NCI-H510A (cell line): ENCODE data around the gene MRPL17.

Source experiments
- DNase-seq: peaks from one replicate; lab custom pipeline; 2025; lab: John Stamatoyannopoulos, UW

The MRPL17 gene

DNA sequence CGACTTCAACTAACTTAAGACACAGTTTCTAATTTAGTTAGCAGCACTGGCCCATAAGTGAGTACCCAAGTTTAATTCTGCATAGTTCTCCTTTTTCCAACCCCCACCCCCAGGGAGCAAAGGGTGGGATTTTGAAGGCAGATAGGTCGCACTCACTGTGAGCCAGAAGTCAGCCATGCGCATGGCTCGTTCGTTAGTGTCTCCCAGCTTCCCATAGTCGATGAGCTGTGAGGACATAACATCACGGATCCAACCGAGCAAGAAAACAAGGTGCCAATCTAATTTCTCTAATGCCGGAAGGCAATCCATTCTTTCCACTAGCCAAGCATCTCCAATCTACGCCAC is 577 bp downstream of the MRPL17 start:
- no peak for DNase-seq

DNA sequence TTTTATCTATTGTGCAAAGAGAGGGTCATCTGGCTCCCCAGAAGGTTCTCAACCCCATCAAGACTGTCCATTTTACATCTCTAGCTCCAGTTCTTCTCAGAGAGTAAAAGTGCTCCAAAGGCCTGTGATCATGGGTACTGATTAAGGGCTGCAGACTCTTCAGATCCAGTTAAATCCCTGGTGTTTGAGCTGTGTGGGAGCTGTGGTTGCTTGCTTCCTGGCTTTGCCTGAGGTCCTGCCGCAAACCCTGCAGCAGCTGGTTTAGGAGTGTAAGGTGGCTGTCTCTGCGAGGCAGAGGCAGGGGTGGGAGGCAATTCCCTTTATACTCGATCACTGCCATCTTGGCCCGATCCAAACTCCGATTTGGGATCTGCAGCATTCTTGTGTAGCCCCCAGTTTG is 1.2 kb downstream of the MRPL17 start:
- DNase-seq = no peak

DNA sequence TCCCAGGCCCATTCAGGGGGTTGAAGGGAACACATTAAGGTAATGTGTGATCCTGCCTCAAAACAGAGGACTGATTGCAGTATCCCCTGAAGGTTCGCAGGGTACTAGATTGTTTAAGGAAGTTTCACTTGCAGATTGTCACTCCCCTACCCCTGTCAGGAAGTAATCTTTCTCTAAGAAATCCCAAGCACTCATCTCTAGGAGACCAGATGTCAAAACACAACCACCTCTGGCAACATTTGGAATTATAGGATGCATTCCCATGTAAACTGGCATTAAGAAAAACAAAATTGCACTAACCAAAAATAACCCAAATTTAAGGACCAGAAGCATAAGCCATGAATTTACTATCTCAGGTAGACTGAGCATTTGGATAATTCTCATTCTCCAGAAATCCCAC is 1.6 kb downstream of the MRPL17 start:
- no peak for DNase-seq

DNA sequence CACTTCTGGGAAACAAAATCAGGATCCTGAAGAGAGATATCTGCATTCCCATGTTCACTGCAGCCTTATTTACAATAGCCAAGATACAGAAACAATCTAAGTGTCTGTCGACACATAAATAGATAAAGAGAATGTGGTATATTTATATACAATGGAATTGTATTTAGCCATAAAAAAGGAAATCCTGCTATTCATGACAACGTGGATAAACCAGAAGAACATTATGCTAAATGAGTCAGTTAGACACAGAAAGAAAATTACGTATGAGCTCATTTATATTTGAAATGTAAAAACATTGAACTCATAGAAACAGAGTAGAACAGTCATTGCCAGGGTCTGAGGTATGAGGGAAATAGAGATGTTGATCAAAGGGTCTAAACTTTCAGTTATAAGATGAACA is 6.1 kb downstream of the MRPL17 start:
- no peak for DNase-seq

- DNase-seq = no peak
Measured at GRCh38 chr11:6674862-6675261, 8.3 kb downstream of the MRPL17 start.

GRCh38 chr11:6674219-6674597 is 8.9 kb downstream of the MRPL17 start:
- DNase-seq = no peak

- DNase-seq = no peak
Measured at GRCh38 chr11:6673523-6674218, 9.5 kb downstream of the MRPL17 start.

DNA sequence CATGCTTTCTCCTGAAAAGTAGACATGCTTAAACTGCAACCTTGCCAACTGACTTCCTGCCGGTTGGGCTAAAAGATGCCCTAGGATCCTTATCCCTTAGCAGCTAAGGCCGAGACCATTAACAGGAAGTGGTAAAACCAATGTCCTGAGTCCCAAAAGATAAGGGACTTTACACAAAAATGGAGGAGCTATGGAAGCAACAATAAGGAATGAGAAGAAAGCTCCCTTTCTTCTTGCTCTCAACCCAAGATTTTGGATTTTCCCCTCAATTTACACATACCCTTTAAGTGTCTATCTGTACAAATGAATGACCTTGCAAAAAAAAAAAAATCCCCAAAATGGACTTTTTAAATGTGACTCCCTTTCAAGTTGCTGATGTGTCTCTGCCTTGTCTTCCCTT is 11.1 kb downstream of the MRPL17 start:
- DNase-seq = no peak

DNA sequence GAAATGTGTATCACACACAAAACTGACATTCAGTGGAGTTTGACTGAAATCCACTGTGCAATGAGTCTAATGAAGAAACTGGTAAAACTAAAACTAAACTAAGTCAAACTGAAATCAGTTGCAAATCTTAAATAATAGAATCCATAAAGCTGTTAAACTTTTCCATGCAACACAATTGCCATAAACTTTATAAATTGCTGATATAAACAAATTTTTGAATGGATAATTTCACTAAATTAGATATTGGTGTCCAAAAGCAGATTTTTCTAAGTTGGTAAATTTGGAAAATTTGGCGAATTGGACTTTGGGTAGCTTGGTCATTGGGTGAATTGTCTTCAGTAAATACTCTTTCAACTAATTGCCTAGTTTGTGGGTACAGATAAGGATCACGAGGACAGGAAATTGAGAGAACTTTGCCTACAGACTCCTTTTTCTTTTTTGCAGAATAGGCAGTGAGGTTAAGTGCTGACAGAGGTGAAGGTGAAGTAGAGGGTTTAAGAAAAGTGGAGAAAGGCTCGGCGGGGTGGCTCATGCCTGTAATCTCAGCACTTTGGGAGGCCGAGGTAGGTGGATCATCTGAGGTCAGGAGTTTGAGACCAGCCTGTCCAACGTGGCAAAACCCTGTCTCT is 12.8 kb downstream of the MRPL17 start:
- DNase-seq = no peak

DNA sequence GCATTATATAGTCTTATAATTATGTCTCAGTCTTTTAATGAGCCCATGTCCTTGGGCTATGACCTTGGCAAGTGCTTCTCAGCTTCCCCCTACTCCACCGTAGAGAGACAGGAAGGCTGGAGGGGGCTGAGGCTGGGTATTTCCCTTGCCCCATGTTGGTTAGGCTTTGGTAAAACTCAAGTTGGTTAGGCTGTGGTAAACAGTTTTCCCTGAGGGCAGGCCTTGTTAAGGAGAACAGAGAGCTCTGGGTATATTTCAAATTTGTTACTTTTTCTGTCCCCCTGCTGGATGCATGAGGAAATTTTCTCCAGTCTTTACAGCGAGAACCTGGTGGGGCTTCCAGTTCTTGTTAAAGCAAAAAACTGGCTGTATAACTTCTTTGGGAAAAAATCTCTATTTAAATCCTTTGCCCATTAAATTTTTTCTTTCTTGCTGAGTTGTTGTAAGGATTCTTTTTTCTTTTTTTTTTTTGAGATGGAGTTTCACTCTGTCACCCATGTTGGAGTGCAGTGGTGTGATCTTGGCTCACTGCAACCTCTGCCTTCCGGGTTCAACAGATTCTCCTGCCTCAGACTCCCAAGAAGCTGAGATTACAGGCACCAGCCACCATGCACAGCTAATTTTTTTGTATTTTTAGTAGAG is 15.3 kb downstream of the MRPL17 start:
- DNase-seq = no peak

GRCh38 chr11:6666302-6667183 is 16.6 kb downstream of the MRPL17 start:
- DNase-seq = no peak

- no peak for DNase-seq
Measured at GRCh38 chr11:6664551-6664950, 18.6 kb downstream of the MRPL17 start.

DNA sequence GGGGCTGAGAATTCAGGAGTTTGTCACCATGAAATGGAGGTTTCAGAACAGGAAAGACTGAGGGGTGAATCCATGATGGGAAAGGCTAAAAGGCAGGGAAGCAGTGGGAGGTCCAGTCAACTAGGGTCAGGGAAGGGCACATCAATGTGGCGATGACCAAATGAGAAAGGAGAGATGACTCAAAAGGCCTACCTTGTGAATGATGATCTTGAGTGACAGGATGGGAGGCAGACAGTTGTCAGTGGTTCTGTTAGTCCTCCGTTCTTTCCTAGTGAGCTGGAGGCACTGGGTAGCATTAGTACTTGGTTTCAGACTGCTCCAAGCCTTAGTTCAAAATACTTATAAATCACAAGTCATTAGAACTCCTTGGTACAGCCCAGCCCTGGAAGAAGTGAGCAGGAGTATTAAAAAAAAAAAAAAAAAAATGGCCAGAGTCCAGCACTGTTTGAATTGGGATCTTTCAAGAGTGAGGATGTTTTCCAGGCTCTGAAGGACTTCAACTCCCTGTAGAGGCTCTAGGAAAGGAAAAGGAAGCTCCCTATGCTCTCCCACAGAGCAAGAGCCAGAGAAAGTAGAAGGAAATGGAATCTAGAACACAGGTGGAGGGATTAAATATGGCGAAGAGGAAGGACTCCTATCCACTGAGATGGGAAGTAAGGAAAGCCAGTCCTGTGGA is 19.2 kb downstream of the MRPL17 start:
- DNase-seq = no peak

GRCh38 chr11:6660712-6661111 is 22.4 kb downstream of the MRPL17 start:
- DNase-seq = no peak

GRCh38 chr11:6658647-6659046 is 24.5 kb downstream of the MRPL17 start:
- DNase-seq = no peak

GRCh38 chr11:6657346-6657745 is 25.8 kb downstream of the MRPL17 start:
- DNase-seq = no peak

GRCh38 chr11:6656936-6657335 is 26.2 kb downstream of the MRPL17 start:
- no peak for DNase-seq

- no peak for DNase-seq
Measured at GRCh38 chr11:6656584-6656915, 26.6 kb downstream of the MRPL17 start.

- DNase-seq = no peak
Measured at GRCh38 chr11:6655790-6656583, 27.2 kb downstream of the MRPL17 start, which contains the start of gene DCHS1. DCHS1 (minus strand) TSS chr11:6655809; CDS start chr11:6641613, 14,196 bp downstream.

GRCh38 chr11:6655020-6655789 is 27.9 kb downstream of the MRPL17 start:
- no peak for DNase-seq
